ENCODE measurements around the gene CDC6. TPM values are rescaled to one million over a fixed set of nuclear protein-coding genes. Genes with fewer than 3 reads are reported as not detected.
A peak's percentile ranks its signal among the peaks of the same experiment; 100 is the strongest.

The CDC6 gene
- total RNA-seq, 1 donor from 2014 or later, result 18.2 TPM

DNA sequence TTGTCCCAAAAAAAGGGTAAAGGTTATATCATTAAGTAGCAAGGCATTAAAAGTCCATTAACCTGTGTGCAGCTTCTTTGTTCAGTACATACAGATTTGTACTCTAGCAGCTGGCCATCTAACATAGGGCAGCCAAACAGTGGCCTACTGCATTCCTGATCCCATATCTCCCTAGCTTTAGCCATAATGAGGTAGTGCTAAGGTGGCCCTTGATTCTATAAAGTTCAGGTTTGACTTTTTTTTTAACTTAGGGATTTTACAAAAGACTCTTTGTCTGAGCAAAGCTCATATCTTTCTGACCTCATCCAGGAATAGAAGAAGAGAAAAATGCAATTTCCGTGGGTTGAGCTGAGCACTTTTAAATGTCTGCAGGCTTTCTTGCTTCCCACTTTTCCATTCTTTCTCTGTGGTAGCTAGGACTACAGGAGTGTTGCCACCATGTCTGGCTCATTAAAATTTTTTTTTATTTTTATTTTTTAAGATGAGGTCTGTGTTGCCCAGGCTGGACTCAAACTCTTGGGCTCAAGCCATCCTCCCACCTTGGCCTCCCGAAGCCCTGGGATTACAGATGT is 19.5 kb upstream of the CDC6 start:
- H3K4me1 Mint-ChIP-seq (ENCODE audit: unreplicated experiment), result no peaks in the 10 kb centered on the region
- TF ChIP-seq, protein P1, sequence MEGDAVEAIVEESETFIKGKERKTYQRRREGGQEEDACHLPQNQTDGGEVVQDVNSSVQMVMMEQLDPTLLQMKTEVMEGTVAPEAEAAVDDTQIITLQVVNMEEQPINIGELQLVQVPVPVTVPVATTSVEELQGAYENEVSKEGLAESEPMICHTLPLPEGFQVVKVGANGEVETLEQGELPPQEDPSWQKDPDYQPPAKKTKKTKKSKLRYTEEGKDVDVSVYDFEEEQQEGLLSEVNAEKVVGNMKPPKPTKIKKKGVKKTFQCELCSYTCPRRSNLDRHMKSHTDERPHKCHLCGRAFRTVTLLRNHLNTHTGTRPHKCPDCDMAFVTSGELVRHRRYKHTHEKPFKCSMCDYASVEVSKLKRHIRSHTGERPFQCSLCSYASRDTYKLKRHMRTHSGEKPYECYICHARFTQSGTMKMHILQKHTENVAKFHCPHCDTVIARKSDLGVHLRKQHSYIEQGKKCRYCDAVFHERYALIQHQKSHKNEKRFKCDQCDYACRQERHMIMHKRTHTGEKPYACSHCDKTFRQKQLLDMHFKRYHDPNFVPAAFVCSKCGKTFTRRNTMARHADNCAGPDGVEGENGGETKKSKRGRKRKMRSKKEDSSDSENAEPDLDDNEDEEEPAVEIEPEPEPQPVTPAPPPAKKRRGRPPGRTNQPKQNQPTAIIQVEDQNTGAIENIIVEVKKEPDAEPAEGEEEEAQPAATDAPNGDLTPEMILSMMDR (IDR thresholded peaks at IDR 0.05; ENCODE audit: unreplicated experiment), result no peak
- no peak overlapping the region for H3K4me3 Mint-ChIP-seq (ENCODE audit: unreplicated experiment)
- no peak for DNase-seq (ENCODE audit: low spot score)
- H3K27me3 Mint-ChIP-seq (ENCODE audit: unreplicated experiment), result peaks cover 1% of the 10 kb centered on the region
- peaks cover 9% of the 10 kb centered on the region for H3K36me3 Mint-ChIP-seq (ENCODE audit: low read depth, unreplicated experiment)
- H3K27ac Mint-ChIP-seq (ENCODE audit: unreplicated experiment), result no peak overlapping the region
- no peaks in the 10 kb centered on the region for H3K9me3 Mint-ChIP-seq (ENCODE audit: unreplicated experiment)

DNA sequence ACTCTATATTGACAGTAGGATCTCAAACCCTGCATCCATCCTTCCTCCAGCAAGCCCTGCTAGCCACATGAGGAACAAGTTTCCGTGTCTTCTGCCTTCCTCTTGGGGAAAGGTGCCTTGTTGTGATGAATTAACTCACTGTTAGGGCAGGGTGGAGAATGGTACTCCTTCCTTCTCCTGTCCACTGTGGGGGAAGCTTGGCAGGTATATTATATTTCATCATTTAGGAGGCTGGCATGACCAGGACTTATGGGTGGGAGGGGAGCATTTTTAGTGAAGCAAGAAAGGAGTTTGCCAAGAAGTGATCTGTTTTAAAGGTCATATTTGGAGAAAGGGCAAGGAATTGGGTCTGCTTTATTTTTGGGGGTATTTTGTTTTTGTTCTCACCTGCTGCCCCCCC is 9.3 kb upstream of the CDC6 start:
- H3K4me3 Mint-ChIP-seq (ENCODE audit: unreplicated experiment), result peak overlapping the region; percentile 70
- TF ChIP-seq, protein P1 (IDR thresholded peaks at IDR 0.05; ENCODE audit: unreplicated experiment), result no peak
- H3K27me3 Mint-ChIP-seq (ENCODE audit: unreplicated experiment), result peaks cover 2% of the 10 kb centered on the region
- H3K9me3 Mint-ChIP-seq (ENCODE audit: unreplicated experiment), result no peaks in the 10 kb centered on the region
- no peak for DNase-seq (ENCODE audit: low spot score)
- H3K4me1 Mint-ChIP-seq (ENCODE audit: unreplicated experiment), result no peaks in the 10 kb centered on the region
- no peak overlapping the region for H3K27ac Mint-ChIP-seq (ENCODE audit: unreplicated experiment)
- H3K36me3 Mint-ChIP-seq (ENCODE audit: low read depth, unreplicated experiment), result peaks cover 42% of the 10 kb centered on the region

DNA sequence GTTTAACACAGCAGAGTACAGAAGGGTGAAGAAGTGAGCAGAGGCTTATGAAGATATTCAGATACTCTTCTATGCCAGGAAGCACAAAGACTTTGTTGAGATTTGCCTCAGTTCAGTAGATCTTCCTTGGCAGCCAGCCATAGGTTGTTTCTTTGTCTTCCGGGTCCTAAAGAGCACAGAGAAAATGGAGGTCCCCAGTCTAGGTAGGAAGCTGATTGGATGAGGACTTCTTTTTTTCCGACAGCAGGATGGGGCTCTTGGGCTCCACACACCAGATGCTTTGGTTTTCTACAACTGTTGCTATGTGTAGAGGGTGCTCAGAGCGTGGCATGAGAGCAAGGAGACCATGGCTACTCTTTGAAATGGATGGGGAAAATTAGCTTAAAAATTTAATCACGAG is 8.3 kb upstream of the CDC6 start:
- H3K36me3 Mint-ChIP-seq (ENCODE audit: low read depth, unreplicated experiment), result peaks cover 36% of the 10 kb centered on the region
- TF ChIP-seq, protein P1 (IDR thresholded peaks at IDR 0.05; ENCODE audit: unreplicated experiment), result no peak

DNA sequence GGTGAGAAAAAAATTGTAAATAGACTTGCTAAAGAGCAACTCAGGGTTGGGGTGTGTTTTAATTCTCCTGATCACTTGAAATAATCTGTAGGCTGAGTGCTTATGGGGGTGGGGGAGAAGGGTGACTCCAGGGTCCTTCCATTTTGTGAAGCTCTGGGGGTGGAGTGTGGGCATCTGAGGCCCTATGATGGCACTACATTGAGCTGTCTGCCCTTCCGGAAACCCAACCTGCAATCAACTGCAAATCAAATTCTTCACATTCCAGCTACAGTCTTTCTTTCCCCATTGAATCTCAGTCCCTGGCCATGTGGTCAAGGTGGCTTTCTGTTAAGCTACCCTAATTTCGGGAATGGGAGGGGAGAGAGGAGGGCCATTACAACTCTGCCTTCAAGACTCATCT is 6.0 kb upstream of the CDC6 start:
- H3K36me3 Mint-ChIP-seq (ENCODE audit: low read depth, unreplicated experiment), result peaks cover 29% of the 10 kb centered on the region
- H3K9me3 Mint-ChIP-seq (ENCODE audit: unreplicated experiment), result no peaks in the 10 kb centered on the region
- no peak overlapping the region for H3K27ac Mint-ChIP-seq (ENCODE audit: unreplicated experiment)
- H3K4me3 Mint-ChIP-seq (ENCODE audit: unreplicated experiment), result no peak overlapping the region
- TF ChIP-seq, protein P1 (IDR thresholded peaks at IDR 0.05; ENCODE audit: unreplicated experiment), result no peak
- H3K27me3 Mint-ChIP-seq (ENCODE audit: unreplicated experiment), result peaks cover 2% of the 10 kb centered on the region
- H3K4me1 Mint-ChIP-seq (ENCODE audit: unreplicated experiment), result no peaks in the 10 kb centered on the region
- DNase-seq (ENCODE audit: low spot score), result no peak

More for the DNA sequence above, 8.3 kb upstream of the CDC6 start:
- no peaks in the 10 kb centered on the region for H3K9me3 Mint-ChIP-seq (ENCODE audit: unreplicated experiment)
- peaks cover 2% of the 10 kb centered on the region for H3K27me3 Mint-ChIP-seq (ENCODE audit: unreplicated experiment)
- DNase-seq (ENCODE audit: low spot score), result no peak
- no peak overlapping the region for H3K4me3 Mint-ChIP-seq (ENCODE audit: unreplicated experiment)
- H3K27ac Mint-ChIP-seq (ENCODE audit: unreplicated experiment), result no peak overlapping the region
- H3K4me1 Mint-ChIP-seq (ENCODE audit: unreplicated experiment), result no peaks in the 10 kb centered on the region

DNA sequence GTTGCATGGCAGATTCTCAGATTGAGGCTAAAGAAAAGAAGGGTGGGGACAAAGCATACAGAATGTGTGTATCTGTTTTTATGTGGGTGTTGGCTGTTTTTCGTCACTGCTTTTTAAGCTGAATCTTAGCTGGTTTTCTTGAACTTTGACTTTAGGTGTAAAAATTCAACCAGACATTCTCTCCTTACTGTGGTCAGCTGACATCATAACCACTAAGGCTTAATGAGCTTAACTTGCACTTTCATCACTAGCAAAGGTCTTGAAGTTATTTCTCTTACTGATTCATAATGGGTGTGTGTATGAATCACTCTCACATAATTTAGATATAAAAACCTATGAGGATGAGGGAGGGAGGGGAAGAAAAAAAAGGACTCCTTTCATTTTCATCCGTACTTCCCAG is 4.0 kb upstream of the CDC6 start:
- TF ChIP-seq, protein P1 (IDR thresholded peaks at IDR 0.05; ENCODE audit: unreplicated experiment), result no peak
- peaks cover 18% of the 10 kb centered on the region for H3K36me3 Mint-ChIP-seq (ENCODE audit: low read depth, unreplicated experiment)
- no peak overlapping the region for H3K27ac Mint-ChIP-seq (ENCODE audit: unreplicated experiment)
- no peak for DNase-seq (ENCODE audit: low spot score)
- H3K4me3 Mint-ChIP-seq (ENCODE audit: unreplicated experiment), result no peak overlapping the region
- no peaks in the 10 kb centered on the region for H3K9me3 Mint-ChIP-seq (ENCODE audit: unreplicated experiment)
- H3K4me1 Mint-ChIP-seq (ENCODE audit: unreplicated experiment), result peaks cover 6% of the 10 kb centered on the region
- H3K27me3 Mint-ChIP-seq (ENCODE audit: unreplicated experiment), result peaks cover 8% of the 10 kb centered on the region
